TTC549 (cell line): ENCODE measurements around the gene AIG1.
"Not testable (repeated sequence)": the region's sequence is repeated elsewhere in the genome, so short reads cannot be mapped to it uniquely, and the experiment has no call there.

Source experiments
- FAIRE-seq: peaks from 2 replicates; lab custom pipeline; 2012; peaks lifted over from hg19 to GRCh38; lab: Jason Lieb, UNC

Gene AIG1

GRCh38 chr6:143332153-143332845 is 271.6 kb downstream of the AIG1 start:
- FAIRE-seq = no peak

GRCh38 chr6:143333081-143333480 is 272.4 kb downstream of the AIG1 start:
- no peak for FAIRE-seq

- FAIRE-seq = no peak
Observed at GRCh38 chr6:143333749-143334520, 273.2 kb downstream of the AIG1 start.

- no peak for FAIRE-seq
Observed at GRCh38 chr6:143335865-143336264, 275.2 kb downstream of the AIG1 start.

GRCh38 chr6:143336446-143337152 is 275.9 kb downstream of the AIG1 start:
- FAIRE-seq = no peak

GRCh38 chr6:143337201-143337949 is 276.7 kb downstream of the AIG1 start:
- no peak for FAIRE-seq

- FAIRE-seq = no peak
Observed at GRCh38 chr6:143339223-143339622, 278.5 kb downstream of the AIG1 start.

GRCh38 chr6:143345477-143345876 is 284.8 kb downstream of the AIG1 start:
- FAIRE-seq = not testable (repeated sequence)

GRCh38 chr6:143346004-143346403 is 285.3 kb downstream of the AIG1 start:
- no peak for FAIRE-seq

- FAIRE-seq = peak; percentile 73
Observed at GRCh38 chr6:143348531-143348930, 287.8 kb downstream of the AIG1 start.

GRCh38 chr6:143349530-143349929 is 288.8 kb downstream of the AIG1 start:
- no peak for FAIRE-seq

- FAIRE-seq = no peak
Observed at GRCh38 chr6:143356101-143356880, 295.6 kb downstream of the AIG1 start.

GRCh38 chr6:143357152-143357551 is 296.5 kb downstream of the AIG1 start:
- no peak for FAIRE-seq

GRCh38 chr6:143357561-143358255 is 297.0 kb downstream of the AIG1 start:
- FAIRE-seq = no peak

- FAIRE-seq = no peak
Observed at GRCh38 chr6:143361536-143362191, 301.0 kb downstream of the AIG1 start.

GRCh38 chr6:143362192-143362558 is 301.5 kb downstream of the AIG1 start:
- no peak for FAIRE-seq

- no peak for FAIRE-seq
Observed at GRCh38 chr6:143363299-143363698, 302.6 kb downstream of the AIG1 start.

GRCh38 chr6:143368426-143368825 is 307.7 kb downstream of the AIG1 start:
- FAIRE-seq = no peak

GRCh38 chr6:143369971-143370370 is 309.3 kb downstream of the AIG1 start:
- FAIRE-seq = no peak

- no peak for FAIRE-seq
Observed at GRCh38 chr6:143370812-143371370, 310.2 kb downstream of the AIG1 start.
